ENCODE results near the gene PRDX6.
"Not testable (repeated sequence)": the region's sequence is repeated elsewhere in the genome, so short reads cannot be mapped to it uniquely, and the experiment has no call there.

PRDX6 gene

DNA sequence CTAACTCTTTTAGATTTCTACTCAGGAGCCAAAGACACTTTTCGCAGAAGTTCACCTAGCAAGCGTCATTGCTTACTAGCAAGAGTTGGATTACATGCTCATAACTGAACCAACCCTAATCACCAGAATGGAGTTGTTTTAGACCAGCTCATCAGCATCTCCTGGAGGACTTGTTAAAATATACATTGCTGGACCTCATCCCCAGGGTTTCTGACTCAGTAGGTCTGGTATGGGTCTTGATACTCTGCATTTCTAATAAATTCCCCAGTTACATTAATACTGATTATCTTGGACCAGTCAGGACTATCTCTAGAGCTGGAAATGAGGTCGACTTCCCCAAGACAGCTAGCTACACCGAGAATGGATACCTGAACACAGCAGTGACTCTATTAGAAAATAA is 9.7 kb upstream of the PRDX6 start:
- Histone ChIP-seq H3K4me3 (ENCODE audit: low read depth, low read length) (no peak overlapping the region), H3K27me3 (ENCODE audit: control insufficient read depth, insufficient read depth, low read length) (no peaks in the 10 kb centered on the region), H3K4me1 (ENCODE audit: control insufficient read depth, insufficient read depth, low read length) (no peaks in the 10 kb centered on the region), H3K27ac (ENCODE audit: low read depth, low read length) (no peak overlapping the region), H3K9ac (ENCODE audit: low read depth, low read length) (no peak overlapping the region), H3K36me3 (ENCODE audit: control insufficient read depth, insufficient read depth, low read length) (peaks cover 8% of the 10 kb centered on the region; the same call in 1 of the 2 replicates), H3K9me3 (ENCODE audit: control insufficient read depth, insufficient read depth, low read length) (peaks cover 47% of the 10 kb centered on the region)

DNA sequence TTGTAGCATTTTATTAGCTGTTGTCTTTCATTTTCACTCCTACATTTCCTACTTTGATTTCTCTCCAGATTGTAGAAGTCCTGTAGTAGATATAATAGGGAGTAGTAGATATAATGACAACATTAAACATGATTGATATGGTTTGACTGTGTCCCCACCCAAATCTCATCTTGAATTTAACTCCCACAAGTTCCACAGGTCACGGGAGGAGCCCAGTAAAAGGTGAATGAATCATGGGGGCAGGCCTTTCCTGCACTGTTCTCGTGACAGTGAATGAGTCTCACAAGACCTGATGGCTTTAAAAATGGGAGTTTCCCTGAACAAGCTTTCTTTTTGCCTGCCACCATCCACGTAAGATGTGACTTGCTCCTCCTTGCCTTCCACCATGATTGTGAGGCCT is 7.5 kb upstream of the PRDX6 start:
- H3K9me3 ChIP-seq (ENCODE audit: control insufficient read depth, insufficient read depth, low read length), result peaks cover 47% of the 10 kb centered on the region
- no peak overlapping the region for H3K9ac ChIP-seq (ENCODE audit: low read depth, low read length)
- peaks cover 12% of the 10 kb centered on the region for H3K36me3 ChIP-seq (ENCODE audit: control insufficient read depth, insufficient read depth, low read length)
- no peaks in the 10 kb centered on the region for H3K4me1 ChIP-seq (ENCODE audit: control insufficient read depth, insufficient read depth, low read length)
- no peaks in the 10 kb centered on the region for H3K27me3 ChIP-seq (ENCODE audit: control insufficient read depth, insufficient read depth, low read length)
- H3K4me3 ChIP-seq (ENCODE audit: low read depth, low read length), result no peak overlapping the region
- H3K27ac ChIP-seq (ENCODE audit: low read depth, low read length), result no peak overlapping the region

DNA sequence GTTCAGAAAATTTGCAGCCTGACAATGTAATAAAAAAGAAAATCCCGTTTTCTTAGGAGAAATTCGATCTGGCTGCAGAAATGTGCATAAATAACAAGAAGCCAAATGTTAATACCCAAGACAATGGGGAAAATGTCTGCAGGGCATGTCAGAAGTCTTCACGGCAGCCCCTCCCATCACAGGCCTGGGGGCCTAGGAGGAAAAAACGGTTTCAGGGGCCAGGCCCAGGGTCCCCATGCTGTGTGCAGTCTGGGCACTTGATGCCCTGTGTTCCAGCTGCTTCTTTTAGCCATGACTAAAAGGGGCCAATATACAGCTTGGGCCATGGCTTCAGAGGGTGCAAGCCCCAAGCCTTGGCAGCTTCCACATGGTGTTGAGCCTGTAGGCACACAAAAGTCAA is 6.5 kb upstream of the PRDX6 start:
- Histone ChIP-seq H3K4me1 (ENCODE audit: control insufficient read depth, insufficient read depth, low read length) (peaks cover 3% of the 10 kb centered on the region; the same call in 1 of the 2 replicates), H3K9ac (ENCODE audit: low read depth, low read length) (no peak overlapping the region), H3K27ac (ENCODE audit: low read depth, low read length) (no peak overlapping the region), H3K4me3 (ENCODE audit: low read depth, low read length) (no peak overlapping the region), H3K27me3 (ENCODE audit: control insufficient read depth, insufficient read depth, low read length) (no peaks in the 10 kb centered on the region), H3K36me3 (ENCODE audit: control insufficient read depth, insufficient read depth, low read length) (peaks cover 12% of the 10 kb centered on the region), H3K9me3 (ENCODE audit: control insufficient read depth, insufficient read depth, low read length) (peaks cover 47% of the 10 kb centered on the region)

DNA sequence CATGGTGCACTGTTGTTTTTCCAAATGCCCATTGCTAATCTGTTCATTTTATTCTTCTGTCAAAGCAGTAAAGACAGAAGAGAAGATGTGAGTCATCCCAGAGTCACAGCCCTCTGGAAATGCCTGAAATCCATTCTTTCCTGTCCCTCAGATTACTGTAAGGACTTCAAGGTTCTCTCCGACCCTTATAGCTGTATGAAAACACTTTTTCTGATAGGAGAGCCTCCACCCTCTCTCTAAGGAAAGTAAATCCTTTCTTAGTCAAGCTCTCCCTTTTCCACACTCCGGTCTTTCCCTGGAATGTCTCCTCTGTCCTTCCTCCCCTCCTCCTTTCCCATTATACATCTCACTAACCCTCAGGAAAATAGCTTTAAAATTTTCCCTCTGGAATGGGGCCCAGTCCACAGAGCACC is 3.5 kb upstream of the PRDX6 start:
- H3K27me3 ChIP-seq (ENCODE audit: control insufficient read depth, insufficient read depth, low read length), result no peaks in the 10 kb centered on the region
- peaks cover 11% of the 10 kb centered on the region; the same call in 1 of the 2 replicates for H3K4me1 ChIP-seq (ENCODE audit: control insufficient read depth, insufficient read depth, low read length)
- peaks cover 14% of the 10 kb centered on the region for H3K36me3 ChIP-seq (ENCODE audit: control insufficient read depth, insufficient read depth, low read length)
- H3K27ac ChIP-seq (ENCODE audit: low read depth, low read length), result peak overlapping the region; percentile 79
- no peak overlapping the region for H3K9ac ChIP-seq (ENCODE audit: low read depth, low read length)
- peaks cover 38% of the 10 kb centered on the region for H3K9me3 ChIP-seq (ENCODE audit: control insufficient read depth, insufficient read depth, low read length)
- H3K4me3 ChIP-seq (ENCODE audit: low read depth, low read length), result no peak overlapping the region

DNA sequence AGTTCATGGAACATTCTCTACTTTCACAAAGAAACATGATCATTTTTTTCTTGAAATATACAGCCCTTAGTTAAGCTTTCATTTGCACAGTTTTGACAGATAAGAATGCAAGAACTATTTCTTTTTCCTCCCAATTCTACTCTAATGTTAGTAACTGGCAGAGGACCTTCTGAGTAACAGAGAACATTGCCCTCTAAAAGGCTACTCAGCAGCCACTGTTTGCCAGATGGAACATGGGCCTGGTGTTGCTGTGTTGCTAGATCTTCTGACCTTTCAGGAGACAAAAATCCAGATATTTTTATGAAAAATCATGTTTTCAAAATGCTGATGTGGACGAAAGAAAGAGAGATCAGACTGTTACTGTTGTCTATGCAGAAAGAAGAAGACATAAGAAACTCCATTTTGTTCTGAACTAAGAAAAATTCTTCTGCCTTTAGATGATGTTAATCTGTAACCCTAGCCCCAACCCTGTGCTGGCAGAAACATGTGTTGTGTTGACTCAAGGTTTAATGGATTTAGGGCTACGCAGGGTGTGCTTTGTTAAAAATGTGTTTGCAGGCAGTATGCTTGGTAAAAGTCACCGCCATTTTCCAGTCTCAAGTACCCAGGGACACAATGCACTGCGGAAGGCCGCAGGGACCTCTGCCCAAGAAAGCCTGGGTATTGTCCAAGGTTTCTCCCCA is 2.9 kb upstream of the PRDX6 start:
- Histone ChIP-seq H3K9ac (ENCODE audit: low read depth, low read length) (no peak overlapping the region), H3K9me3 (ENCODE audit: control insufficient read depth, insufficient read depth, low read length) (peaks cover 32% of the 10 kb centered on the region), H3K36me3 (ENCODE audit: control insufficient read depth, insufficient read depth, low read length) (peaks cover 19% of the 10 kb centered on the region), H3K4me3 (ENCODE audit: low read depth, low read length) (no peak overlapping the region), H3K4me1 (ENCODE audit: control insufficient read depth, insufficient read depth, low read length) (peaks cover 18% of the 10 kb centered on the region), H3K27ac (ENCODE audit: low read depth, low read length) (peak overlapping the region; percentile 79), H3K27me3 (ENCODE audit: control insufficient read depth, insufficient read depth, low read length) (no peaks in the 10 kb centered on the region)

DNA sequence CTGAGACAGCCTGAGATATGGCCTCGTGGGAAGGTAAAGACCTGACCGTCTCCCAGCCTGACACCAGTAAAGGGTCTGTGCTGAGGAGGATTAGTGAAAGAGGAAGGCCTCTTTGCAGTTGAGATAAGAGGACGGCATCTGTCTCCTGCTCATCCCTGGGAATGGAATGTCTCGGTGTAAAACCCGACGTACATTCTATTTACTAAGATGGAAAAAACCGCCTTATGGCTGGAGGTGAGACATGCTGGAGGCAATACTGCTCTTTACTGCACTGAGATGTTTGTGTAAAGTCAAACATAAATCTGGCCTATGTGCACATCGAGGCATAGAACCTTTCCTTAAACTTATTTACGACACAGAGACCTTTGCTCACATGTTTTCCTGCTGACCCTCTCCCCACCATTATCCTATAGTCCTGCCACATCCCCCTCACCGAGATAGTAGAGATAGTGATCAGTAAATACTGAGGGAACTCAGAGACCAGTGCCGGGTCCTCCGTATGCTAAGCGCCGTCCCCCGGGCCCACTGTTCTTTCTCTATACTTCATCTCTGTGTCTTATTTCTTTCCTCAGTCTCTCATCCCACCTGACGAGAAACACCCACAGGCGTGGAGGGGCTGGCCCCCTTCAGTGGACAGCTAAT is 2.2 kb upstream of the PRDX6 start:
- H3K27ac ChIP-seq (ENCODE audit: low read depth, low read length), result peak overlapping the region; percentile 79

DNA sequence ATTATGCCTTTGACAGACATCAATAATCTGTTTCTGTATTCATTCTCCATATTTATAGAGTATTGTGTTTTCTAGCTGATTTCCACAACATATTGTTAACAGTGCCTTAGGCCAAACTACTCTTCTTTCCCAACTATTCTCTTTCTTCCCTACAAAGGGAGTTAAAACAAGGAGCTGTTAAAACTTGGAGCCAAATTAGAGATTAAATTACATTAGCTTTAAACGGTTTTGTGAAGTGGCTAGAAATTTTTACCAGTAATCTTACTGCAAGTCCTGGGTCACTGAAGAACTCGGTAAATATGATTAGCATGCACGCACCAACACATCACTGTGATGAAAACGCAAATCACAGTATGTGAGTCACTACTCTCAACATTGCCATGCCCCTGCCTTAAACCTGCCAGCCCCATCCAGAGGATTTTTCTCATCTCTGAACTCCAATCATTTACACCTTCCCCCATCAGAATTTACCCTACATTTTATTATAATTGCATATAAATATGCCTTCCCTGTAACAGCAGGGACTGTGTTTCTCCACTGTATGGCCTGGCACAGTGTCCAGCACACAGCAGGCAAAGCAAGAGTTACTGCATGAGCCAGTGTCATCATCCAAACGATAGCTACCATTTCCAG is 1.5 kb upstream of the PRDX6 start:
- peaks cover 18% of the 10 kb centered on the region for H3K9me3 ChIP-seq (ENCODE audit: control insufficient read depth, insufficient read depth, low read length)
- no peaks in the 10 kb centered on the region for H3K27me3 ChIP-seq (ENCODE audit: control insufficient read depth, insufficient read depth, low read length)
- peak overlapping the region; percentile 88 for H3K4me3 ChIP-seq (ENCODE audit: low read depth, low read length)
- H3K4me1 ChIP-seq (ENCODE audit: control insufficient read depth, insufficient read depth, low read length), result peaks cover 29% of the 10 kb centered on the region
- no peak overlapping the region for H3K9ac ChIP-seq (ENCODE audit: low read depth, low read length)
- H3K27ac ChIP-seq (ENCODE audit: low read depth, low read length), result peak overlapping the region; percentile 79
- H3K36me3 ChIP-seq (ENCODE audit: control insufficient read depth, insufficient read depth, low read length), result peaks cover 34% of the 10 kb centered on the region

More for the DNA sequence above, 2.2 kb upstream of the PRDX6 start:
- Histone ChIP-seq H3K9me3 (ENCODE audit: control insufficient read depth, insufficient read depth, low read length) (peaks cover 25% of the 10 kb centered on the region), H3K36me3 (ENCODE audit: control insufficient read depth, insufficient read depth, low read length) (peaks cover 26% of the 10 kb centered on the region), H3K4me3 (ENCODE audit: low read depth, low read length) (peak overlapping the region; percentile 88; the same call in 1 of the 2 replicates), H3K4me1 (ENCODE audit: control insufficient read depth, insufficient read depth, low read length) (peaks cover 24% of the 10 kb centered on the region)
- H3K27me3 ChIP-seq (ENCODE audit: control insufficient read depth, insufficient read depth, low read length); H3K9ac ChIP-seq (ENCODE audit: low read depth, low read length): not testable (repeated sequence)

DNA sequence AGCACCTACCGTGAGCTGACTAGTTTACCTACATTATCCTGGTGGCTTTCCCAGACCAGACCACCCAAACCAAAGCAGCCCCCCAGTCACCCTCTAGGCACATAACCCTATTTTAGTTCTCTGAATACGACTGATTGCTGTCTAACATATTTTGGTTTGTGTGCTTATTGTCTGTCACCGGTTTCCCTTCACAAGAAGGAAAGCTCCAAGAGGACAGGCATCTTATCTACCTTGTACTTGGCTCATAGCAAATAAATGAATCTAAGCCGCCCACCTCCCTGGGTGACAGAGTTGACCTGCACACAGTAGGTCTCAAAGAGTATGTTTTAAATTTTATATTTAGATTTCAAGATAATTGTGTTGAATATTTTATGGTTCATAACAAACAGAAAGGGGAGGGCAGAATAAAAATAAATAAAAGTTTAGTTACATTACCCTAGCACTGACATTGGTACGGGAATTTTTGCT is 904 bp upstream of the PRDX6 start:
- Histone ChIP-seq H3K27me3 (ENCODE audit: control insufficient read depth, insufficient read depth, low read length) (no peaks in the 10 kb centered on the region), H3K9ac (ENCODE audit: low read depth, low read length) (peak overlapping the region; percentile 76), H3K27ac (ENCODE audit: low read depth, low read length) (peak overlapping the region; percentile 79), H3K9me3 (ENCODE audit: control insufficient read depth, insufficient read depth, low read length) (peaks cover 13% of the 10 kb centered on the region), H3K36me3 (ENCODE audit: control insufficient read depth, insufficient read depth, low read length) (peaks cover 39% of the 10 kb centered on the region), H3K4me1 (ENCODE audit: control insufficient read depth, insufficient read depth, low read length) (peaks cover 29% of the 10 kb centered on the region), H3K4me3 (ENCODE audit: low read depth, low read length) (peak overlapping the region; percentile 88)

DNA sequence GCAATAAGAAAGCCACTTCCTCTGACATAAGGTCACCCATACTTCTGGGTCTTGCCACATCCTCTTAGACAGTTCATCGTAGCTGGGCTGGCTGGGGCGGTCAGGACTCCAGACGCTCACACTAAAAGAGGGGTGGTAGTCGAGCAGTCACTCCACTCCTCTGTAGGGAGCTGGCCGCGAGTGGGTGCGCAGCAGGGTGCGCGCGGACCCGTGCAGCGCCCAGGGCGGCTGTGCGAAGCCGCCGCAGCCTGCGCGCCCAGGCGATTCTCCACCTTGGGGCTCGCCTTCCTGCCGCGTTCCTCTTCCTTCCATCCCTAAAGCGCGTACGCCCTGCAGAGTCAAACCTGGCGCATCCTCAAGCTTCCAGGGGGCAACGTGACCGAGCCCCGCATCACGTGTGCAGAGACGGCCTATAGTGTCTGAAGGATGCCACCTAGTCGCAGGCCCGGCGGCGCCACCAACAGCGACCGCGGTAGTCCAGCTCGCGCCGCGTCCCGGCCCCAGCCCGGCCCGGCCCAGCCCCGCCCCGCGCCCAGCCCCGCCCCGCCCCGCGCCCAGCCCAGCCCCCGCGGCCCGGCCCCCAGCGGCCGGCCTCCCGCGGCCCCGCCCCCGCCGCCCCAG is 360 bp upstream of the PRDX6 start:
- peak overlapping the region; percentile 76 for H3K9ac ChIP-seq (ENCODE audit: low read depth, low read length)
- peak overlapping the region; percentile 79 for H3K27ac ChIP-seq (ENCODE audit: low read depth, low read length)
- peak overlapping the region; percentile 88 for H3K4me3 ChIP-seq (ENCODE audit: low read depth, low read length)
- peaks cover 7% of the 10 kb centered on the region for H3K9me3 ChIP-seq (ENCODE audit: control insufficient read depth, insufficient read depth, low read length)
- peaks cover 43% of the 10 kb centered on the region for H3K36me3 ChIP-seq (ENCODE audit: control insufficient read depth, insufficient read depth, low read length)
- H3K4me1 ChIP-seq (ENCODE audit: control insufficient read depth, insufficient read depth, low read length), result peaks cover 29% of the 10 kb centered on the region
- H3K27me3 ChIP-seq (ENCODE audit: control insufficient read depth, insufficient read depth, low read length), result no peaks in the 10 kb centered on the region

DNA sequence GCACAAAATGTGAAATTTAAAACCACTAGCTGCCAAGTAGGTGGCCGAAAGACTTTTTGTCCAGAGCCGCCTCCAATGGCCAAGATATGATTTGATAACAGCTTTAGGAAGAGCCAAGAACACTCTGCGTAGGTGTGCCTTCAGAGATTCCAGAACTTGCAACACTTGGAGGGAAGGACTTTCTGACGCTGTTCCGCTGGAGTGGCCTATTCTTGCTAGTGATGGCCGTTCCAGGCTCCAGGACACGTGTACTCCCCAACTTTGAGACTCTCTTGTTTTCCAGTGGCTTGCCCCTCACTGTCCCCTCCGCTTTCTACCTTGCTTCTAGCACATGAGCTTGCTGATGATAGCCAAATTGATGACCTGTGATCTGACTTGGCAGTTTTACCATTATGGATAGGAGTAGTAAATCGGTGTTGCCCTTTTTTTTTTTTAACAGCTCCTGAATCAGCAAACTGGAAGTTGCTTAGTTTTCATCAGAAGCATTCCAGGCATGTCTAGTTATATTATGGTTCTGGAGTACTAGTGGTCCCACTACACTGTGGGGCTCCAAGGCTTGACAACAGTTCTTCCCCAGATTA is 1.0 kb downstream of the PRDX6 start:
- Histone ChIP-seq H3K27ac (ENCODE audit: low read depth, low read length) (peak overlapping the region; percentile 87), H3K36me3 (ENCODE audit: control insufficient read depth, insufficient read depth, low read length) (peaks cover 48% of the 10 kb centered on the region), H3K9ac (ENCODE audit: low read depth, low read length) (peak overlapping the region; percentile 91), H3K4me3 (ENCODE audit: low read depth, low read length) (peak overlapping the region; percentile 88), H3K9me3 (ENCODE audit: control insufficient read depth, insufficient read depth, low read length) (no peaks in the 10 kb centered on the region), H3K27me3 (ENCODE audit: control insufficient read depth, insufficient read depth, low read length) (no peaks in the 10 kb centered on the region), H3K4me1 (ENCODE audit: control insufficient read depth, insufficient read depth, low read length) (peaks cover 29% of the 10 kb centered on the region)

All from HUES48 (cell line).